Neural progenitor cell (in vitro differentiated cells): ENCODE results near the gene EPHB1. TPM values are rescaled to one million over a fixed set of nuclear protein-coding genes. Genes with fewer than 3 reads are reported as not detected.

Source experiments
- DNase-seq: peaks from one replicate; pipeline ENCODE4 v3.0.0-alpha.2; 2016; ENCODE audit warnings: low spot score
- H2AFZ ChIP-seq: fragments of 200-600 bp; sonication (generic); replicated peaks from 2 replicates; pipeline ENCODE4 v1.6.1; 2016; ENCODE audit warnings: antibody characterized with exemption
- H3F3A ChIP-seq: fragments of 200-600 bp; sonication (generic); 2 replicates; pipeline ENCODE4 v1.6.1; 2016; ENCODE audit warnings: antibody characterized with exemption, low read depth
- H3K27ac ChIP-seq: fragments of 200-600 bp; sonication (generic); 2 replicates; pipeline ENCODE4 v1.5.1; 2016; ENCODE audit warnings: mild to moderate bottlenecking
- H3K27me3 ChIP-seq: fragments of 200-600 bp; sonication (generic); 2 replicates; pipeline ENCODE4 v1.6.1; 2016; ENCODE audit warnings: mild to moderate bottlenecking, moderate library complexity
- H3K36me3 ChIP-seq: fragments of 200-600 bp; sonication (generic); 2 replicates; pipeline ENCODE4 v1.5.1; 2016
- H3K4me1 ChIP-seq: fragments of 200-600 bp; sonication (generic); 2 replicates; pipeline ENCODE4 v1.6.1; 2016; ENCODE audit warnings: mixed run types
- H3K4me2 ChIP-seq: fragments of 200-600 bp; sonication (generic); 2 replicates; pipeline ENCODE4 v1.6.1; 2016
- H3K4me3 ChIP-seq: fragments of 200-600 bp; sonication (generic); 2 replicates; pipeline ENCODE4 v1.5.1; 2016
- H3K79me2 ChIP-seq: fragments of 200-600 bp; sonication (generic); 2 replicates; pipeline ENCODE4 v1.6.1; 2016; ENCODE audit warnings: low read depth
- H3K9ac ChIP-seq: fragments of 200-600 bp; sonication (generic); 2 replicates; pipeline ENCODE4 v1.6.1; 2016
- H3K9me3 ChIP-seq: fragments of 200-600 bp; sonication (generic); 2 replicates; pipeline ENCODE4 v1.5.1; 2016; ENCODE audit warnings: low read depth
- H4K20me1 ChIP-seq: fragments of 200-600 bp; sonication (generic); 2 replicates; pipeline ENCODE4 v1.6.1; 2016; ENCODE audit warnings: low read depth
- H3K27ac Mint-ChIP-seq: 3 replicates; pipeline ENCODE4 v1.8.0; 2021; ENCODE audit warnings: mixed read lengths
- H3K27me3 Mint-ChIP-seq: 2 replicates; pipeline ENCODE4 v1.8.0; 2022; ENCODE audit warnings: low read depth, mild to moderate bottlenecking, inconsistent platforms, moderate library complexity, mixed read lengths; ENCODE audit not compliant: insufficient read depth
- H3K36me3 Mint-ChIP-seq: 3 replicates; pipeline ENCODE4 v1.8.0; 2021; ENCODE audit warnings: mixed read lengths
- H3K4me1 Mint-ChIP-seq: 3 replicates; pipeline ENCODE4 v1.8.0; 2021; ENCODE audit warnings: mixed read lengths
- H3K4me3 Mint-ChIP-seq: 3 replicates; pipeline ENCODE4 v1.8.0; 2021; ENCODE audit warnings: mild to moderate bottlenecking, moderate library complexity, mixed read lengths
- H3K9me3 Mint-ChIP-seq: 3 replicates; pipeline ENCODE4 v1.8.0; 2020; ENCODE audit warnings: mixed read lengths
- EZH2 ChIP-seq: fragments of 200-600 bp; sonication (generic); IDR thresholded peaks from 2 replicates; pipeline ENCODE4 v1.6.1; 2017; ENCODE audit warnings: antibody characterized with exemption, mild to moderate bottlenecking, moderate library complexity
- EZH2phosphoT487 ChIP-seq: fragments of 200-600 bp; sonication (generic); IDR thresholded peaks from 2 replicates; pipeline ENCODE4 v1.6.1; 2017; ENCODE audit warnings: antibody characterized with exemption
- total RNA-seq: library from RNA; depleted of rRNA; stranded (reverse); fragments of >200 nt; gene quantifications from 2 replicates; pipeline ENCODE4 v1.2.3, GENCODE V29; 2015; ENCODE audit warnings: low replicate concordance
- TF ChIP-seq, protein P1 (sequence below): fragments of 200-600 bp; sonication (generic); IDR thresholded peaks from 2 replicates; pipeline ENCODE4 v1.5.1; 2017; ENCODE audit warnings: antibody characterized with exemption, mild to moderate bottlenecking

The EPHB1 gene
- total RNA-seq, 1 donor from 2014 or later: 9.1 TPM

DNA sequence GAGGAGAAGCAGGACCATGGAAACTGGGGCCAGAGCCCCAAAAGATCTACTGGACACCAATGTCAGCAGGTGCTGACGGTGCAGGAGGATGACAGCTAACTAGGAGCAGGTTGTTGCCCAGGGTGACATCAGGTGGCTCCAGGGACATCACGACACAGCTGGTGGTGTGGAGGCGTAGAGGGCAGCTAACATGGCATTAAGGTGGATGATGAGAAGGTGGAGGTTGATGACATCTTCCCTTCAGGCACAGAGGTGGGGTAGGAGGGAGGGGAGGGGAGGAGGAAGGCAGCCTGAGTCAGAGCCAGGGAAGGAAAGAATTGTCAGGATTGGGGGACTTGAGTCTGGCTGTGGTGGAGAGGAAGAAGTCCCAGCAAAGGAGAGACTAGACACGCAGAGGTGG, 1.5 kb upstream of the EPHB1 start:
- Histone ChIP-seq H3F3A (no peaks in the 10 kb centered on the region), H3K79me2 (peaks cover 15% of the 10 kb centered on the region), H2AFZ (no peak overlapping the region), H3K4me1 (peaks cover 15% of the 10 kb centered on the region), H3K27ac (no peak overlapping the region), H3K27me3 (peaks cover 80% of the 10 kb centered on the region), H4K20me1 (no peaks in the 10 kb centered on the region), H3K36me3 (no peaks in the 10 kb centered on the region), H3K4me3 (no peak overlapping the region), H3K4me2 (no peak overlapping the region), H3K9me3 (no peaks in the 10 kb centered on the region), H3K9ac (no peak overlapping the region)
- Mint-ChIP-seq H3K4me1 (peaks cover 16% of the 10 kb centered on the region), H3K4me3 (peak overlapping the region; percentile 34), H3K27me3 (peaks cover 28% of the 10 kb centered on the region), H3K9me3 (no peaks in the 10 kb centered on the region), H3K36me3 (no peaks in the 10 kb centered on the region), H3K27ac (peak overlapping the region; percentile 39)
- no peak for DNase-seq
- TF ChIP-seq EZH2phosphoT487: no peak
- no peak for TF ChIP-seq EZH2
- TF ChIP-seq, protein P1, sequence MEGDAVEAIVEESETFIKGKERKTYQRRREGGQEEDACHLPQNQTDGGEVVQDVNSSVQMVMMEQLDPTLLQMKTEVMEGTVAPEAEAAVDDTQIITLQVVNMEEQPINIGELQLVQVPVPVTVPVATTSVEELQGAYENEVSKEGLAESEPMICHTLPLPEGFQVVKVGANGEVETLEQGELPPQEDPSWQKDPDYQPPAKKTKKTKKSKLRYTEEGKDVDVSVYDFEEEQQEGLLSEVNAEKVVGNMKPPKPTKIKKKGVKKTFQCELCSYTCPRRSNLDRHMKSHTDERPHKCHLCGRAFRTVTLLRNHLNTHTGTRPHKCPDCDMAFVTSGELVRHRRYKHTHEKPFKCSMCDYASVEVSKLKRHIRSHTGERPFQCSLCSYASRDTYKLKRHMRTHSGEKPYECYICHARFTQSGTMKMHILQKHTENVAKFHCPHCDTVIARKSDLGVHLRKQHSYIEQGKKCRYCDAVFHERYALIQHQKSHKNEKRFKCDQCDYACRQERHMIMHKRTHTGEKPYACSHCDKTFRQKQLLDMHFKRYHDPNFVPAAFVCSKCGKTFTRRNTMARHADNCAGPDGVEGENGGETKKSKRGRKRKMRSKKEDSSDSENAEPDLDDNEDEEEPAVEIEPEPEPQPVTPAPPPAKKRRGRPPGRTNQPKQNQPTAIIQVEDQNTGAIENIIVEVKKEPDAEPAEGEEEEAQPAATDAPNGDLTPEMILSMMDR: no peak

DNA sequence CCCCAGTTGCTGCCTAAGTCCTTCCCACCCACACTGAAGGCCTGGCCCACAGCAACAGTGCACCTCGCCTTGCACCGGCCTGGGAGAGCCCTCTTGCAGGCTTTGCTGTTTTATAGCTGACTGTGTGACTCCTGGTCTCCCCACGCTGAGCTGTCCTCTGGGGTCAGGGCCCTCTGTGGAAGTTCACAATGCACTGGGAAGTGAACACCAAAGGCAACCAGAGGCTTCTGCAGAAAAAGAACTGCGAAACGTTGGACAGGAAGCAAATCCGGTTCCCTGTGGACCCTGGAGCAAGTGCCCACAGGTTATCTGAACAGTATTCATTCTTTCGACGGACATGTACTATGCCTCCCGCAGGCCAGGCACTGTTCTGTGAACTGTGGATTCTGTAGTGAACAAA, 737 bp upstream of the EPHB1 start:
- peak overlapping the region; percentile 12 for H3K27ac Mint-ChIP-seq
- peaks cover 30% of the 10 kb centered on the region for H3K27me3 Mint-ChIP-seq

GRCh38 chr3:134795746-134796280, 753 bp downstream of the EPHB1 start:
- Mint-ChIP-seq H3K27me3 (peaks cover 33% of the 10 kb centered on the region), H3K27ac (no peak overlapping the region), H3K4me3 (peak overlapping the region; percentile 99), H3K36me3 (no peaks in the 10 kb centered on the region), H3K4me1 (peaks cover 16% of the 10 kb centered on the region), H3K9me3 (no peaks in the 10 kb centered on the region)
- Histone ChIP-seq H3K27me3 (peaks cover 60% of the 10 kb centered on the region), H3K4me1 (peaks cover 15% of the 10 kb centered on the region), H3K27ac (no peak overlapping the region), H3K9me3 (no peaks in the 10 kb centered on the region), H3F3A (no peaks in the 10 kb centered on the region), H2AFZ (peak overlapping the region; percentile 71), H3K79me2 (peaks cover 35% of the 10 kb centered on the region), H4K20me1 (peaks cover 10% of the 10 kb centered on the region), H3K9ac (peak overlapping the region; percentile 31), H3K36me3 (no peaks in the 10 kb centered on the region), H3K4me2 (peak overlapping the region; percentile 93), H3K4me3 (peak overlapping the region; percentile 85)
- TF ChIP-seq EZH2: peak; percentile 9
- TF ChIP-seq, protein P1: peak; percentile 34
- peak; percentile 44 for TF ChIP-seq EZH2phosphoT487
- peak; percentile 76 for DNase-seq

More for the DNA sequence above, 737 bp upstream of the EPHB1 start:
- peaks cover 4% of the 10 kb centered on the region for H4K20me1 ChIP-seq
- H3K36me3 Mint-ChIP-seq: no peaks in the 10 kb centered on the region
- no peak overlapping the region for H3K9ac ChIP-seq
- no peak for TF ChIP-seq EZH2
- no peak for TF ChIP-seq EZH2phosphoT487
- TF ChIP-seq, protein P1: no peak
- H3K4me3 Mint-ChIP-seq: peak overlapping the region; percentile 99
- peaks cover 15% of the 10 kb centered on the region for H3K4me1 ChIP-seq
- no peak overlapping the region for H3K27ac ChIP-seq
- H3K9me3 ChIP-seq: no peaks in the 10 kb centered on the region
- peaks cover 75% of the 10 kb centered on the region for H3K27me3 ChIP-seq
- H3K4me3 ChIP-seq: no peak overlapping the region
- H3F3A ChIP-seq: no peaks in the 10 kb centered on the region
- DNase-seq: no peak
- no peaks in the 10 kb centered on the region for H3K36me3 ChIP-seq
- no peak overlapping the region for H3K4me2 ChIP-seq
- peaks cover 16% of the 10 kb centered on the region for H3K4me1 Mint-ChIP-seq
- H2AFZ ChIP-seq: peak overlapping the region; percentile 66
- peaks cover 23% of the 10 kb centered on the region for H3K79me2 ChIP-seq
- no peaks in the 10 kb centered on the region for H3K9me3 Mint-ChIP-seq
